Dedifferentiated amniotic fluid mesenchymal stem cell (primary cell): ENCODE data around the gene SLC45A3.

Source experiments
- DNase-seq: peaks from one replicate; pipeline ENCODE4 v3.0.0-alpha.2; 2016; ENCODE audit errors: extremely low spot score

The SLC45A3 gene

DNA sequence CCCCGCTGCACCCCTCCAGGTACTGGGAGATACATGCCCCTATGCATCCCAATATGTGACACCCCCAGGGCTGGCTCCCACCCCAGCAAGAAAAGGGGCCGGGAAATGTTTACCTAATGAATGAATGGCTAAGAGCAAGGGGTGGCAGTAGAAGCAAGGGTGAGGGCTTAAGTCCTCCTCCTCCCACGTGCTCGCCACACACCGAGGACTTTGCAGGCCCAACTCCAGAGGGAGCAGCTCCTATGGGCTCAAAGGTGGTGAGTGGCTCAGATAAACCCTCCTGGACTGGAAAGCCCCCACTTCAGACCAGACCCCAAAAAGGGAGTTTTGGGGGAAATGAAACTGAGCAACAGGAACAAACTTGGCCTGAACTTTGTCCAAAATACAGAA, 11.4 kb downstream of the SLC45A3 start:
- no peak for DNase-seq

DNA sequence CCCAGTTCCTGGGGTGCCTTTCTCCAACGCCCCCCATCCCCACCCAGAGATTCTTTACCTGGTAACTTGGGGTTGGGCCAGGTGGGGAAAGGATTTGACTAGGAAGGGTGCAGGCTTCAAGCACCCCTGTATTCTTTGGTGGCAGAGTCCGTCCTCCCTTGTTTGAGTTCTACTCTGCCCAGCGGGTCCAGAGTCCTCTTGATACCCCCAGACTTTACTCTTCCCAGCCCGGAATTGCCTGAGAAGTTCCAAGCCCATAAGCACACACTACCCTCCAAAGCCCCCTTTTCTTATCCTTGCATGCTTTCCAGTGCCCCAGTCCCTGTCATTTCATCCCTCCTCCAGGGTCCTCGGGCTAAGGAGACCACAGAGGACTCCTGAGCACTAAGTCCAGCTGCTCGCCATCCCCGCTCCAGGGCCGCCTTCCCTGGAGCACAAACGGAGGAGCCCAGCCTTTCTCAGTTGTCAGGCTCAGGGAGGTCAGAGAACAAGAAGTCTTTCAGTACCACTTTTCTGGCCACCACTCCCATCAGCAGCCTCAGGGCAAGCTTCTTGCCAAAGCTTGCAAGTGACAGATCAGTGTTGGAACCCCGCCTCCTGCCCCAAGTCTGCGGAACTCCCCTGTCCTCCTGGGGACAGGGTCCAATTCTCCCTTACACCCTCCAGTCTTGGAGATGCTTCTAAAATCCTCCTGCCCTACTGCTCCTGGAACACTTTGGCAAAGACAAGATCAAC, 12.2 kb downstream of the SLC45A3 start:
- DNase-seq, result no peak

- DNase-seq, result no peak
Observed at GRCh38 chr1:205666372-205667166, 13.7 kb downstream of the SLC45A3 start.

- no peak for DNase-seq
Observed at GRCh38 chr1:205665201-205666045, 14.9 kb downstream of the SLC45A3 start.

GRCh38 chr1:205664399-205665017, 15.8 kb downstream of the SLC45A3 start:
- DNase-seq, result no peak

- DNase-seq, result no peak
Observed at GRCh38 chr1:205663286-205663936, 16.9 kb downstream of the SLC45A3 start.

DNA sequence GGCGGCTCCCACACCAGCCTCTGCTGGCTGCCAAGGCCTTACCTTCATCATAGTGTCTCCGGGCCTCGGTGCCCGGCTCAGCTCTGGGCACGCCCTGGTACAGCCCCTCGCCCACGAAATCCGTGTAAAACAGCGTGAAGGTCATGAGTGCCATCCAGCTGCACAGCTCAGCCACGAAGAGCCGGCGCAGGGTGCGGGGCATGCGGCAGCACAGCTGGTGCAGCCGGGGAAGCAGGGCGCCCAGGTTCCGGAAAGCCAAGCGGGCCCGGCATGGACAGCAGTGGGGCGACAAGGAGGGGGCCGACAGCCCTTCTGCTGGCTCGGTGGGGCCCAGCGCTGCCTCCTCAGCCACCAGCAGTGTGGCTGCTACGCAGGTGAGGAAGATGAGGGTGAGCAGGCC, 17.5 kb downstream of the SLC45A3 start:
- DNase-seq, result no peak

DNA sequence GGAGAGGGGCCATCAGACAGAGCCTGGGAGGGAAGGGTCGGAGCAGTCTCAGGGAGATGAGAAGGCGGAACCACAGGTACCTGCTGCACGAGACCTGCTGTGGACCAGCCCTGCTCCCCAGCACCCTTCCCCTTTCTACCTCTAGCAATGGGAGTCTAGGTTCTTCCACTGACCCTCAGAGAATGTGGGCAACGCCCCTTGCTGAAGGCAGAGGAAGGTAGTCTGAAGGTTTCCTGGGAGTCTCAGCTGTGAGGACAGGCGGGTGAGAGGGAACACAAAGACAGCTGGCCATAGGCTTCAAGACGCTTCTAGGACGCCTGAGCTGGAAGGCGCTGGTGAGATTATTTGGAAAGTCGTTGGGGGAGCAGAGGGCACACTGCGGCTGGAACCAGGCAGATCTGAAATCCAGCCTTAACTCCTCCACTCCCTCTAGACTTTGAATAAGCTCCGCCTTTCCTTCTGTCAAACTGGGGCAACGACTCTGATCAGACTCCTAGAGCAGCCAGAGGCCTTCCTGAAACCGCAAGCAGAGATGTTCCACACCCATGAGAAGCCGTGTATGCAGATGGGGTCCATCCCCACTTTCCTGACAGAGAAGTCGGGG, 18.1 kb downstream of the SLC45A3 start:
- no peak for DNase-seq

- no peak for DNase-seq
Observed at GRCh38 chr1:205661429-205662134, 18.7 kb downstream of the SLC45A3 start.

DNA sequence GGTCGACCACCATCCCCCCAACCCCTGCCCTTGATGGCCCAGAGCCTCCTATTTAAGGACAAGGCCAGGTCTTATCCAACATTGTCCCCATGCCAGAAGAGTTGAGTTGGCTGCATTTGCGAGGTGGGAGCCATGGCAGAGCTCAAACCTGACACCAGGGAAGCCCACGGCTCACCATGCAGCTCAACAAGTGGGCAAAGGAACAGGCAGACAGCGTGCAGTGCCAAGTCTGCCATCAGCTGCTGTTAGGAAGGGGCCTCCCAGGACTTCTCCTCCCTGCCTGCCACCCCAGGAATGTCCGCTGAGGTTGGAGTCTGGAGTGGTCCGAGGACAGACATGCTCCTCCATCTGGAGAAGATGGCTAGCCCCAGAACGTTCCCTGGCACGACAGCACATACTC, 19.9 kb downstream of the SLC45A3 start:
- DNase-seq, result no peak

- peak; percentile 58 for DNase-seq
Observed at GRCh38 chr1:205658943-205659581, 21.2 kb downstream of the SLC45A3 start.

- DNase-seq, result no peak
Observed at GRCh38 chr1:205656236-205656635, 24.1 kb downstream of the SLC45A3 start.

- no peak for DNase-seq
Observed at GRCh38 chr1:205652984-205653383, 27.3 kb downstream of the SLC45A3 start.

- DNase-seq, result no peak
Observed at GRCh38 chr1:205650241-205650640, 30.1 kb downstream of the SLC45A3 start.

- no peak for DNase-seq
Observed at GRCh38 chr1:205645519-205645918, 34.8 kb downstream of the SLC45A3 start.

DNA sequence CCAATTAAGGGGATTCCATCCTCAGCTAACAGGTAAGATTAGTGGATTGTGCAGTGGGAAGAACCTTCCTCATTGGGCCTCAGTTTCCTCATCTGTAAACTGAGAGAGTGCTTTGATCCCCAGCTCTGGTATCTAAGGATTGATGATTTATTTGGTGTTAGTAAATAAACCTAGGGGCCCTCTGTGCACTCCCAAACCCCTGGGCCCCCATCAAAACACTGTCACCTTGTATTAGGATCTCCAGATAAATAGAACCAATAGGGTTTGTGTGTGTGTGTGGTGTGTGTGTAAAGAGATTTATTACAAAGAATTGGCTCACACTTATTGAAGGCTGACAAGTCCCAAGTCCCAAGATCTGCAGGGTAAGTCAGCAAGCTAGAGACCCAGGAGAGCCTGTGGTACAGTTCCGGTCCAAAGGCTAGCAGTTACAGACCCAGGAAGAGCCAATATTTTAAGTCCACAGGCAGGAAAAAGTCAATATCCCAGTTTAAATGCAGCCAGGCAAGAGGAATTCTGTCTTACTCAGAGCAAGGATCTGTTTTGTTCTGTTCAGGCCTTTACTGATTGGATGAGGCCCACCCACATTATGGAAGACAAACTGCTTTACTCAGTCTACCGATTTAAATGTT, 37.5 kb downstream of the SLC45A3 start:
- no peak for DNase-seq

DNA sequence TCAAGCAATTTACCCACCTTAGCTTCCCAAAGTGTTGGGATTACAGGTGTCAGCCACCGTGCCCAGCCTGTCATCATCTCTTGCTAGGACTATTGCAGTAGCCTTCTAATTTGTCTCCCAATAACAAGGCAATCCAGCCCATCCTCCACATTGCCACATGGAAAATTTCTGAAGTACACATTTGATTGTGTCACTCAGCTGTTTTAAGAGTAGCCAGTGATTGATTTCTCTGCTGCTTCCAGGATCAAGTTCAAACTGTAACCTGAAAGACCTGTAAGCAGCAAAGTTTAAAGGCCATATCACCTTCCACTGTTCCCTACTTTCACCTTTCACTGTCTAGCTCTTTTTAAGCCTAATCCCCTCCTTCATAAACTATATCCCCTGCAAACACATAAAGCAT, 40.7 kb downstream of the SLC45A3 start:
- DNase-seq, result no peak

DNA sequence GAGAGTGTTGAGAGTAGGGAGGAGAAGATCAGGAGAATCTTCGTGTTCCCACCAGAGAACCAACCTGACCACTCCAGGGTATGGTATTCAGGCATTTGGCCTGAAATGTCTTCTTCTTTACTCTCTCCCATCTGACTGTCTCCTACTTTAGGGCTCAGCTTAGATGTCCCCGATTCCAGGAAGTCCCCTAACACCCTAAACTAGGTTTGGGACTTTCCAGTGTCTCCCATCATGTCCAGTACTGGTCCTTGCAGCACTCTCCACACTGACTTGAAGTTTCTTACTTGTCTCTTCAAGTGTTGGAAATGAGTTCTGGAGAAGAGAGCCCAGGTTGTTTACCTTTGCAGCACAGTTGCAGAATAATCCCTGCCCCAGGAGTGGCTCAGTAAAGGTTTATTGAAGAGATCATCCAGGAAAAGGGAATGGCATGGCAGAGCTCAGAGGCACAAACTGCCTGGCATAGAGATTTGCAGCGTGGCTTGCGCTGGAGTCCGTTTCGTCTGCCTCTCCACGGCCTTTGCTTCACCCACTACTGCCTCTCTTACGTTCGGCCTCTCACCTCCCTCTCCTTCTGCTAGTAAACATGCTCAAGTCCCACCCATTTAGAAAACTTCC, 42.3 kb downstream of the SLC45A3 start:
- DNase-seq, result no peak

DNA sequence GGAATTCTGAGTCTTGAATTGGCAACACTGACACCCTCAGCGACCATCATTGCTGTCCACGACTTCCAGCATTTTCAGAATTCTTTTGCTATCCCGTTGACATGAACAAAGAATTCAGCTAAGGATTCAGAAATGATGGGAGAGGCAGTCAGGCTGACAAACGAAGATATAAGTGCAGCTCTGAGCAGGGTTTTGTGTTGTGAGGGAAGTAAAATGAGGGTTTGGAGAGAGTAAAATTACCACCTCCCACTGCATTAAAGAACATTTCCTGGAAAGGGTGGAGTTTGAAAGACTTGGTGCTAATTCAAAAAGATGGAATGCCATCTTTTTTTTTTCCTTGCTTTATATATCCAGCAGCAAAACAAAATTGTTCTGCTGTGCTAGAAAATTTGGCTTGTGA, 43.6 kb downstream of the SLC45A3 start:
- DNase-seq, result no peak
